Measurements from ENCODE around the gene LRP5. TPM values are rescaled to one million over a fixed set of nuclear protein-coding genes. Genes with fewer than 3 reads are reported as not detected.
A peak's percentile ranks its signal among the peaks of the same experiment; 100 is the strongest.

Gene LRP5
- total and polyA plus RNA-seq, 2 experiments from 2014 or later, result 26.9 to 51.1 TPM

GRCh38 chr11:68325183-68325906, 13.0 kb downstream of the LRP5 start:
- Histone ChIP-seq H3K4me2 (no peak overlapping the region), H3K4me3 (no peak overlapping the region), H3K9me2 (ENCODE audit: insufficient read depth) (no peaks in the 10 kb centered on the region), H2AFZ (no peak overlapping the region), H3K27ac (ENCODE audit: low read depth) (no peak overlapping the region), H3K4me1 (ENCODE audit: insufficient read depth) (peaks cover 31% of the 10 kb centered on the region), H3K27me3 (ENCODE audit: insufficient read depth) (no peaks in the 10 kb centered on the region), H3K79me2 (replicated peaks; ENCODE audit: insufficient read depth) (peaks cover 85% of the 10 kb centered on the region), H3F3A (replicated peaks; ENCODE audit: low read depth) (no peaks in the 10 kb centered on the region), H4K20me1 (replicated peaks; ENCODE audit: insufficient read depth) (peaks cover 3% of the 10 kb centered on the region), H3K36me3 (ENCODE audit: insufficient read depth) (no peaks in the 10 kb centered on the region)
- no peak overlapping the region for H3K4me3 Mint-ChIP-seq
- no peak overlapping the region for H3K27ac Mint-ChIP-seq
- H3K36me3 Mint-ChIP-seq (ENCODE audit: low read depth), result peaks cover 13% of the 10 kb centered on the region
- ATAC-seq (peak; percentile 64), DNase-seq (ENCODE audit: low spot score) (peak; percentile 74)
- H3K27me3 Mint-ChIP-seq (ENCODE audit: insufficient read depth, low read depth, poor library complexity), result peaks cover 7% of the 10 kb centered on the region
- no peaks in the 10 kb centered on the region; the same call in 2 of the 3 replicates for H3K9me3 Mint-ChIP-seq
- TF ChIP-seq CTCF (conservative IDR thresholded peaks at IDR 0.05; ENCODE audit: low read depth in 2 of 2) (peak; percentile 56 to 66), EZH2phosphoT487 (IDR thresholded peaks at IDR 0.05; ENCODE audit: unreplicated experiment) (no peak), ETS1 (IDR thresholded peaks at IDR 0.05) (no peak)
- peaks cover 60% of the 10 kb centered on the region for H3K4me1 Mint-ChIP-seq

- Histone ChIP-seq H4K20me1 (replicated peaks; ENCODE audit: insufficient read depth) (peaks cover 3% of the 10 kb centered on the region), H3K9me2 (ENCODE audit: insufficient read depth) (no peaks in the 10 kb centered on the region), H3K36me3 (ENCODE audit: insufficient read depth) (no peaks in the 10 kb centered on the region), H3K79me2 (replicated peaks; ENCODE audit: insufficient read depth) (peaks cover 83% of the 10 kb centered on the region), H3F3A (replicated peaks; ENCODE audit: low read depth) (no peaks in the 10 kb centered on the region), H3K27me3 (ENCODE audit: insufficient read depth) (no peaks in the 10 kb centered on the region), H3K4me2 (no peak overlapping the region), H3K4me1 (ENCODE audit: insufficient read depth) (peaks cover 36% of the 10 kb centered on the region), H3K4me3 (no peak overlapping the region), H2AFZ (no peak overlapping the region), H3K27ac (ENCODE audit: low read depth) (no peak overlapping the region)
- DNase-seq (ENCODE audit: low spot score) (peak; percentile 36), ATAC-seq (no peak)
- Mint-ChIP-seq H3K27me3 (ENCODE audit: insufficient read depth, low read depth, poor library complexity) (peaks cover 7% of the 10 kb centered on the region), H3K4me1 (peaks cover 65% of the 10 kb centered on the region), H3K36me3 (ENCODE audit: low read depth) (peaks cover 9% of the 10 kb centered on the region), H3K9me3 (no peaks in the 10 kb centered on the region; the same call in 2 of the 3 replicates), H3K27ac (no peak overlapping the region), H3K4me3 (no peak overlapping the region)
- no peak for TF ChIP-seq ETS1 (IDR thresholded peaks at IDR 0.05)
- TF ChIP-seq EZH2phosphoT487 (IDR thresholded peaks at IDR 0.05; ENCODE audit: unreplicated experiment), result no peak
- TF ChIP-seq CREB1 (CRISPR knock-in tag; IDR thresholded peaks at IDR 0.05; ENCODE audit: low read depth), result no peak
- TF ChIP-seq CTCF (conservative IDR thresholded peaks at IDR 0.05; ENCODE audit: low read depth in 2 of 2), result no peak
- no peak for TF ChIP-seq STAT1 (IDR thresholded peaks at IDR 0.05; ENCODE audit: unreplicated experiment)
- TF ChIP-seq ZNF462 (CRISPR knock-in tag; IDR thresholded peaks at IDR 0.05), result no peak
- no peak for TF ChIP-seq ZNF331 (CRISPR knock-in tag; IDR thresholded peaks at IDR 0.05; ENCODE audit: low read depth)
These were observed 13.5 kb downstream of the LRP5 start for GRCh38 chr11:68325907-68326220.
